HG02610 (cell line): ENCODE measurements around the gene FOXN3.

ENCODE experiments used
- ATAC-seq: cut with Tn5 transposase; IDR thresholded peaks from one replicate; pipeline ENCODE4 v1.9.1; 2021; ENCODE audit warnings: mild to moderate bottlenecking, moderate library complexity; ENCODE audit not compliant: unreplicated experiment

Gene FOXN3

DNA sequence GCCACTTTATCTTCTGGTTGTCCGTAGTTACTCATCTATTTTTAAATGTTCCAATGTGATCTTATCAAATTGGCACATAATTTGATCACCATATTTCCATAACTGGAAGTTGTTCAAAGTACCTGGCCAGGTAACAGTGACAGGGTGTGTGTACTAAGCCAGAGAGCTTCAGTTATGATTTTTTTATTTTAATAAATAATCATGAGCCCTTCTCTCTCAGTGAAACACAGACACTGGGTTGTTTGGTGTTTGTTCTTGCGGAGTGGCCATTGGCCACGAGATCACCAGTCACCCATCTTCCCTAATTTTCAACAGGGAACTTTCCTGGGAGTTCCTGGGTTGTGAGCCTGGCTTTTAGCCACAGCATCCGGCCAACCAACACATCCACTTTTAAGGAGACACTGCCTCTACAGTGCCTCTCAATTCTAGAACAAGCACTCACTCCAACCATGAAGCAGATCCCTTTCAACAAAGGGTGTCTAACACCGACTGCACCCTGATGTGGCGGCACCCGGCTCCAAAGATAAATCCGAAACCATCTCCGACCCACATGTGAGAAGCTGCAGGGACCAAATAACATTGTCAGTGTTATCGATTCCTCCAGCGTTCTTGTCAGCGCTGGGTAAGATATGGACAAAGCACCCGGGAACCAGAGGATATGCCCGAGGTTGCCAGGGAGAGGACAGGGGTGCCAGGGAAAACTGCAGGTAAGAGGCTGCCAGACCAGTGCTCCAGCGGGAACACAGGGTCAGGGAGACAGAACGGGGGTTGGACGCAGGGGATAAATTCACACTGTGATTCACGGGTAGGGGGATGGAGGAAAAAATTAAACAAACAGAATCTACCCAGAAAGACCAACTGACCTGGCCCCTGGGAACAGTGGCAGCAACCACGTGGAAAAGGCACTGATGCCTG is 49.9 kb downstream of the FOXN3 start:
- no peak for ATAC-seq

DNA sequence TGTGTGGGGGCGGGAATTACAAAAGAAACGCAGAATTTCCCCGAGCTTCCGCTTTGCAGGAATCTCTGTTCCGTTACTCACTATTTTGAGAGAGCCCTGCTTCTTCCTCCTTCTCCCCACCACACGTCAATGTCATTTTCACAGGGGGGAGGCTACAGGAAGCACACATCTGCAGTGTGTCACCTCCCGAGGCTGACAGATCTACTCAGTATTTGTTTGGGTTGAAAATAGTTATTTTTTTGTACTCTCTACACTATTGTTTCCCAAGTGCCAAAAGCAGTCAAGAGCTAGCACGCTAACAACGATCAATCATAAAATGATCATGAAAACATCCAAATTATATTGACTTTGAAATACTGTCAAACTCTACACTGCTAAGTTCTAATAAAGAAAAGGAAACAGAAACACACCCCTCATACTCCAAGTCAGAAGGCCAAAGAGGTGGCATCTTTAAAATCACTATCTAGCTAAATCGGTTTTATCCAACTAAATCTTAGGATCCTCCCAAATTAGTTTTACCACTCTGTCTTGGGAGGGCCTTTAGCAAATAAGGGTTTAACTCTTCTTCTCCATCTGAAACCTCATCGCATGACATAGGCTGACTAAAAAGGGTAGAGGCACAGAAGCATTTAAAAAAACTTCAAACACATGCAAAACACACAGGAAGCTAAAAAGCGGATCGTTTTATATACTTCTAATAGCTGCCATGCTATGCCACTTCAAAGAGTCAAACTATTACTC is 51.8 kb downstream of the FOXN3 start:
- ATAC-seq, result peak; percentile 93

DNA sequence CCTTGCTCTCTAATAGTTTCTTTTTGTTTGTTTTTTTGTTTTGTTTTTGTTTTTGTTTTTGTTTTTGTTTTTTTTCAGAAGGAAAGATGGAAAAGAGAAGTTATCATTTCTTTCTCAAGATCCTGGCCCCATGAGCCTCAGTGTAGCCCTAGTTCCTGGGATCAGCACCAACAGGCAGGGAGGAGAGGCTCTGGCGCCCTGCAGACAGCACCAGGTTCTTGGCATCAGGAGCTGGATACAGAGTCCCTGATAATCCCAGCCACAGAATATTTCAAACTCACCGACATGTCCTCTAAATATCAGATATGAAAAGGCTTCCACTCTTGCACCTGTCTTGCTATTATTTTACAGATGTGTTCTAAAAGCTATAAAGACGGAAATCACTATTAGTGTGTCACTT is 52.7 kb downstream of the FOXN3 start:
- ATAC-seq, result no peak

DNA sequence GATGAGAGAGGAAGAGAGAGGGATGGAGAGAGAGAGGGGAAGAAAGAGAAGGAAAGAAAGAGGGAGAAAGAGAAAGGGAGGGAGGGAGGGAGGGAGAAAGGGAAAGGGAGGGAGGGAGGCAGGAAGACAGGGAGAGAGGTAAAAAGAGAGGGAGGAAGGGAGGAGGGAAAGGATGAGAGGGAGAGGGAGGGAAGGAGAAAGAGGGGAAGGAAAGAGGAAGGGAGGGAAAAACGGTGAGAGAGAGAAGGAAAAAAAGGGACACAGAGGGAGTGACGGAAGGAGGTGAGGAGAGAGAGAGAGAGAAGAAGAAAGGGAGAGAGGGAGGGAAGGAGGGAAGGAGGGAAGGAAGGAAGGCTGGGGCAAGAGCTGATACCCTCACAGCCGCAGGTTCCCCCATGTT is 56.8 kb downstream of the FOXN3 start:
- ATAC-seq, result no peak

DNA sequence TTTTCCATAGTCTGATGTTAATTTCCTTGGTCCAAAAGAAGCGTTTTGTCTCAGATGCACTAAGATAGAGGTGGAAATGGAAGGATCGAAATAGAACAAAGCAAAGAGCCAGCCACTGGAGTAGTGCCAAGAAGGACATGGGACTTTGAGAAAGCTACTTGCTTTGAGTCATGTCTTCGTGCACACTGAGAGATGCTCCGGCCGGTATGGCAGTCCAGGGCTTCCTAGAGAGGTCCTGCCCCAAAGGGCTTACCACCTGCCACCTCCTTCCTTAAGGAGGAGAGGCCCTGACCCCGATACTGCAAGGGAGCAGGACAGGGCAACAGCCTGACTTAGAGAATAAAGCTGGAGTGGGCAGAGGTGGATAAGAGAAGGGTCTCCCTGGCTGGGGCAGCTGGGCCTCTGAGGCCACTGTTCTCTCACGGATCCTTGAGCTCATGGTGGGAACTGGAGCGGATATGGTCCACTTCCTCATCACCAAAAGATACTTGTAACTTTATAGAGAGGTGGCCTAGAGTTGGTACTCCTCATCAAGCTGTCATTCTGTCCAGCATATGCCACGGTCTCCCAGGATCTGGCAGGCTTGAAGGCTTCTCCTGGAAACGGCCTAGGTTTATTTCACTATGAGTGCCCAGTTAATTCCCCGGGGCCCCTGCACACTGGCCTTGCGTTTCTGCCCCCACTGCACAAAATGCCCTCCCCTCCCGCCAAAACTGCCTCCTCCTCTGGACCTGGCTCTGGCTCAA is 57.4 kb downstream of the FOXN3 start:
- ATAC-seq, result no peak

DNA sequence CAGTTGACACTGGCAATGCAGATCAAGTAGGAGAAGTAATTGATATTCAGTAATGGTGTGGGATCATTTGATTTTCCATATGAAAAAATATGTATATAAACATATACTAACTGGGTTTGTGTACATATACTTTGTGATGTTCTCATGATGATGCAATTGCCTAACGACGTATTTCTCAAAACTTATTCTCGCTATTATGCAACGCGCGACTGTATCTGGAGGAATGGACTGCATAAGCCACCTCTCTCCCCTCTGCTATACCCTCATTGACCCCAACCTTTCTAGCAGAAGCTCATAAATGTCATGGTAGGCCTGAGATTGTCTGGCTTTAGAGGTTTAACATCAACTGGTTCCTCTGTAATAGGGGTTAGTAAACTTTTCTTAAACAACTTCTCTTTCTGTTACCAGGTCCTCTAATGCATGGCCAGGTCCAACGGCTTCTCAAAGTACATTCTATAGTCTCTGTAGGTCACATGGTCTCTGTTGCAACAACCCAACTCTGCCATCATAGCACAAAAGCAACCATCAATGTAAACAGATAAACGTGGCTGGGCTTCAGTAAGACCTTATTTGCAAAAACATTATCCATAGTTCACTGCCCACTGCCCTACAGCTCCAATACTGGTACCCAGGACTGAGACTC is 59.3 kb downstream of the FOXN3 start:
- no peak for ATAC-seq

DNA sequence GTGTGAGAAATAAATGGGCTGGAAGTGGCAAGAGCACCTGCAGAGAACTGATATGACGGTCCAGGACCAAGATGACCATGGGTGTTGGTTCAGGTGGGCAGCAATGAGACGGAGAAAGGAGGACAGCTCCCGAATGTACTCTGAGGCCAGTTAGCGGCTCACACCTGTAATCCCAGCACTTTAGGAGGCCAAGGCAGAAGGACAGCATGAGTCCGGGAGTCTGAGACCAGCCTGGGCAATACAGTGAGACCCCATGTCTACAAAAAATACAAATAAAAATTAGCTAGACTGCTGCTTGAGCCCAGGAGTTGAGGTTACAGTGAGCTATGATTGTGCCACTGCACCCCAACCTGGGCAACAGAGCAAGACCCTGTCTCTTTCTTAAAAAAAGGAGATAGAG is 60.1 kb downstream of the FOXN3 start:
- ATAC-seq, result no peak

DNA sequence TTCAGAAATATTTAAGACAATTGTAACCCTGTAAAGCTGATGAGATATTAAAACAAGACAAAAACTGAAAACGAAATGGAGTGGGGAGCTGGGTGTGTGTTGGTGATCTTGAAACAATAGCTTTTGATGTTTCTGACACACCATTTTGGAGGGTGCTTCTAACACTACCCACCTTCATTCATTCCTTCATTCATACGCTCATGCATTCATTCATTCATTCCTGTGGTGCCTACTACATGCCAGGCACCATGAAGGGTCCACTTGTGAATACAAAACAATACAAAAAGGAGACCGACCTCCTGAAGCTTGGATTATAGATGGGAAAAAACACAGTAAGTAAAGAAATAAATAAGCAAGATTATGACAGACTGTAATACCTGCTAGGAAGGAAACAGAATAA is 60.5 kb downstream of the FOXN3 start:
- no peak for ATAC-seq

DNA sequence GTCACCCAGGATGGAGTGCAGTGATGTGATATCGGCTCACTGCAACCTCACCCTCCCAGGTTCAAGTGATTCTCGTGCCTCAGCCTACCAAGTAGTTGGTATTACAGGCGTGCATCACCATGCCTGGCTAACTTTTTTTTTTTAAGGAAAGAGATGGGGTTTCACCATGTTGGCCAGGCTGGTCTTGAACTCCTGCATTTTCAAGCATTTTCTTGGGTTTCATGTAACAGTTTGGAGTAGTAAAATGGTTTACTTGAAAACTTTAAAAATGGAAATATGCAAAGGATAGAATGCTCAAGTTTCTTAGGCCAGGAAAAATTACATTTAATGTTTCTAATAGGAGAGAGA is 63.3 kb downstream of the FOXN3 start:
- ATAC-seq, result no peak

DNA sequence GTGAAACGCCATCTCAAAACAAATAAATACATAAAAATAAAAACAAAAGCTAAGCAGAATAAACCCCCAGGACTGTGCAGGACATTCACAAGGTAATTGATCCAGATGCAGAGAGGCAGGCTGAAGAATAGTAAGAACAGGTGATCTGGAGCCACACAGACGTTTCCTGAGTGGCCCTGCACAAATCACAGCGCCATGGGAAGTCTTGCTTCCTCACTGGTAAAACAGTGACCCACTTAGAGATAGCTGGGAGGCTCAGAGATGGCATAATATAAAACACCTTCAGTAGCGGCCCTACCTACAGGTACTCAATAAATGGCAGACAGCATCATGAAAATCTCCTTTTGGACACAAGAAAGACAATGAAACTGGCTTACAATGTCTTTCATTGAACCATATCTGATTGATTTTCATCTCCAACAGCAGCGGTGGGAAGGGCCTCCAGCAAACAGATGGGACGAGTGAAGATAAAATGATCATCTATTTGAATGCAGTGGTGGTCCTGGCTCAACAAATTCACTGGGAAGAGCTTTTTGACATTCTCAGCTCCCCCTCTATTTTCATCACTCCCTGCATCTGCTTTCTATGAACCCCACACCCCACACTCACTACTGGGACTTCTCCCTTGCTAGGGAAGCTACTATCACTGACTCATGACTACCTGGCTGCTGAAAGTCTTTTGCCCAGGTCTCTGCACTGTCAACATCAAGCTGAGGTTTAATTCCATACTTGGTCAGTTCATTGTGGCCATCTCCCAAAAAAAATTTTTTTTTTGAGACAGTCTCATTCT is 63.9 kb downstream of the FOXN3 start:
- no peak for ATAC-seq

DNA sequence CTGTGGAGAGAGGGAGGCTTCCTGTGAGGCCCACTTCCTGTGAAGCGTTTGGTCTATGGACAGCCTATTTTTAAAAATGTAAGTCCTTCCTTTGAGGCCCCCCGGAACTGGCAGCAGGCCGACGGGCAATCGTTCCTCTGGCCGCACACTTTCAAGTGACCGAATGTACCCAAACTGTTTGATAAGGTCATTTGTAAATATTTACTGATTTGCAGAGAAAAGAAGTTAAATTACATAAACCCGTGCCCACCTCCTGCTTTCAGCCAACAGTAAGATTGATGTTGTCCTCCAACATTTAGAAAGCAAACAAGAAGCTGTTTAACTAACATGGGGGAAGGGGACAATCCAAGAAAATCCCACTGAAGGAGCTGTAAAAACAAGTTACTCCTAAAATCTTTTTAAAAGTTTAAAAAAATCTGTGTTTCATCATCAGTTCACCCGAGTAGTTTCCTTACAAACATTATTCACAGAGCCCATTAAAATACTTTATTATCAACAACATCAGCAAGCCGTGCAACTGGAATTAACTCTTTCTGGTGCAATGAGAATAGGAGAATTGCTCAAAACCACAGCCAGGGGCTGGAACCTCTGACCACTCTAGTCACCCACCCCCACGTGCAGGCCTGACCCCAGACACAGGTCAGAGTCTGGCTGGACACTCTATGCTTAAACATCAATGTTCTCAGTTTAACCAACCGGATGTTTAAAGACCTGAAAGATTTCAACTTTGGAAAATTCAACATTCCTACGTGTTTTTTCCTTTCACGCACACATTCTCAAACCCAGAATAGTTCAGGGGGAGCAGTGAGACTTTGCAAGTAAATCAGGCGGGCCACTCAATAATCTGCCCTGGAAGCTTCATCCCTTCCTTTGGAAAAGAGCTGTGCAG is 65.3 kb downstream of the FOXN3 start:
- peak; percentile 58 for ATAC-seq

DNA sequence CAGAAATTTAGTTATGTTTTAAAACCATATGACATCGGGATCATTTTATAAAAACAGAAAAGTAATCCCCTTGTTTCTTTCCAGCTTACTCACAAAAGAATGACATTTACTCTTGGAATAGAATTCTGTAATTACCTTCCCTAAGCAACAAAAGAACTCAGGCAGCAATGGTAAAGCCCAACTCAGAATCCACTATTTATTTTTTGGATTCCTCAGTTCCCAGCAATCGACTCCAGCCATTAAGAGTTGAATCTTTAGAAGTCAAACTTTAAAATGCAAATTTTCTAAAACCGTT is 65.9 kb downstream of the FOXN3 start:
- ATAC-seq, result no peak

DNA sequence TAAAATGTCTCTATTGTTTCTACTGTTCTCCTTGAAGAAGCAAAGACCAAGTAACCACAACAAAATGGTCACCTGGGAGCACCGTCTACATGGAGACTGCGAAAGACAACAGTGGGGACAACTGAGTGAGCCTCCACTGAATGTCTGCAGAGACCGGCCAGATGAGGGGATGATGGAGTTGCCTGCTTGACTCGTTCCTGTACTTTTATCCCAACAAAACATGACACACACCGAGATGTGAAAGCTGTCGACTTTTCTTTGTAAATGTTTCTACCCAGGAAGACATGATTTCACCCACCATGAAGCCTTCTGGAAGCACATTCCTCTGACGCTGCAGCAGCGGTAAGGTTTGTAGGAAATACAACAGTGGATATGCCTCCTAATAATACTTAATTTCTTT is 66.9 kb downstream of the FOXN3 start:
- no peak for ATAC-seq

DNA sequence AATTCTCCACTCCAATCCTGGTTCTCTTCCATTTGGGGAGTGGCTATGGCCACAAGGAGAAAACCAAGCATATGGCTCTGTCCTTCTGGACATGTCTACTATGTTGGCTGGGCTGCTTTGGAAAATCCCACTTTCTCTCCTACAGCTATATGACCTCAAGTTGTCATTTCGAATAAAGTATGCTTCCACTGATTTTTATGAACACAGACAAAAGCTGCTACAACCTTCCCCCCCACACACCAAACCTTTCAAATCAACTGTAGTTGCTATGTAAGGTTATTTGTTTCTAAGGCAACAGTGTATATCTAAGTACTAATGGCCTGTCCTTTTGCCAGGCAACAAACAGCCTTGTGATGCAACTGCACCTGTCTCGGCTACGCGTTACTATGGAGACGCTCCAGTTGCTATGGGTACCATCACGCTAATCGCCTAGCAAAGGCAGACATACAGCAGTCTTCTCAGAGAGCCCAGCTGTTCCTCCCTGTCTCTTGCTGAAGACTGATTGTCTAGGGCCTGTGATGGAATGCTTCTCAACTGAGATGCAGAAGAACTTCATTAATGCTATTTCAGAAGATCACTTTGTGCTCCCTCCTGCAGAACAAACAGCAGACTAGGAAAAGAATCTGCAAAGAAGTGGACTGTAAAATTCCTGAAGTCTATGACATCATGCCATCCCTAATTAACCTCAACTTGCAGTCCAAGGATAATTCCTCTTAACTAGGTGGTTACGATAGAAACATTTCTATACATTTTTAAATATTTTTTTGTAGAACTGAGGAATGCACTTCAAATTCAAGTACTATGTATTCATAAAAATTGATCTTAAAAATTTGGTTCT is 67.6 kb downstream of the FOXN3 start:
- ATAC-seq, result no peak

DNA sequence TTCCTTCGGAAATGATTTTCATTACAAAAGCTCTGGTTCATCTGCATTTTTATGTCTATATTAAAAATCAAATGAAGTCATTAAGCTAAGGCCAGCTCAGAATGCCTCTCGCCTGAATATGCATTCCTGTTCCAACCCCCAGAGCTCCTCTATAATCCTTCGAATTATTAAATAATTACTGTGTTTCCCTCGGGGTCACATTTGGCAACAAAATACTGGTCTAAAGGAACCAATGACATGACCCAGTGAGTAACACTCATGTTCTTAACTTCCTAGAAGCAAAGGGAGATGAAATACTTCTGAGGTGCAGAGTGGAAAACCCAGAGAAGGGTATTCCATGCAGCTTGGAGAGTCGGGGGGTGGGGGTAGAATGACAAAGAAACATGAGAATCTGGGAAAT is 68.3 kb downstream of the FOXN3 start:
- ATAC-seq, result no peak

DNA sequence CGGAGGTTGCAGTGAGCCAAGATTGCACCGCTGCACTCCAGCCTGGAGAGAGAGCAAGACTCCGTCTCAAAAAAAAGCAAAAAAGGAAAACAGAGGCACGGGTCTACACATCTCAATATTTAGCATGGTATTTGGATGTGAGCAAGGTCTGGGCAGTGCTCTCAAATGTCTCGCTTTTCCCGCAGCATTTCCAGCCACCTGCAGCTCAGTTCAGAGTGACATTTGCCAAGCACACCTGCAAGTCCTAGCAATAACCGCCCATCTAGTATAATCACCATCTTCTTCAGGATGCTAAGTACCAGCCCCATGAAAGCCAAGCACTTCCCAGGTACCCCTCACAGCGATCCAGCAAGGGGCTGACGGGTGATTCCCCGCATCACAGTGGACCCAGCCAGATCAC is 69.1 kb downstream of the FOXN3 start:
- no peak for ATAC-seq

DNA sequence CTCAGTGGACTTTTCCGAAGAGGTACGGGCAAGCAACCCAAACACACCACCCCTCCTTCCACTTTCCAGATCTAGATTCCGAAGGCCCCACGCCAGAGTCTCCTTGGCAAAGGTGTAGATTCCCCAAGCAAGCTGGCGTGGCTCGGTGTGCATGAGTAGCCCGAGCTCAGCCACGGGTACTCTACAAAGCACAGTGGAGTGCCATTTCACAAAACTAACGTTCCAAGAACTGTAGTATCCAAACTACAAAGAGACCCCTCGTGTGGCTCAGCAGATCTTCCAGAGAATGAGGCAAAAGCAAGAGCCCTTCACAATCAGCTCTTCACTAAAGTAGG is 72.1 kb downstream of the FOXN3 start:
- ATAC-seq, result no peak

DNA sequence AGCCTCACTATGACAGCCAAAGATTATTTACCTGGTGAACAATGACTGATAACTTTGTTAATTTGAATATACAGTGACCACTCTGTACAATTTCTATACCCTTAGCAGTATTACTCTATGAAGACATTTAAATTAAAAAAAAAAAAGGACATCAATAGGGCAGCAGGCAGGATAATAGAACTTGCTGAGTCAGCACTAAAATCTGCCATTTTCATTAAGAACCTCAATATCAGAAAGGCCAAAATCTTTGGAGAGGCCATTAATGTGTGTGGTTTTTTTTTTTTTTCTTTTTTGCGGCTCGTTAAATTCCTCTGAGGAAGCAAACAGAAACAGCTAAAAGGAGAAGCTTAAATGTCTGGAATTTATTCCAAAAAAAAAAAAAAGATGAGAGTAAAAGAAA is 73.7 kb downstream of the FOXN3 start:
- no peak for ATAC-seq

DNA sequence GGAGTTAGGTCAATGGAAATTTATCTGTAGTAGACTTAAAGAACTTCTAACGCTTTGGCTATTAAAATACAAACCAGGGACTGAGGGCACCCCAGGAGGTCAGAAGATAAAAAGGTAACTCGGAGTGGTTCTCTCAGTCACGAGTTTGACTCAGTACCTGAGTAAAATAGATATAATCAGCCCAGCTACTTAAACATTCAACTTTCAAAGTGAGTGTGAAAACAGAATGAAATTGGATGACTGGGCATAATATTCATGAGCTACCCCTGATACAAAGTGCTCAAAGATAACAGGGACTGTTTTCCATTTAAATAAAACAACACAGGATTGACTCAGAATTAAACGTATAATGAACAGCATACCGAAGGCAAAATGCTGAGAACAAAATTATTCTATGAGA is 75.0 kb downstream of the FOXN3 start:
- peak; percentile 69 for ATAC-seq
